Peyer's patch (tissue), 4 donors: Measurements from ENCODE around the gene CACNA2D4.

ENCODE experiments used
- CTCF ChIP-seq, 6 experiments: fragments of 450-650 bp in 4 of 6; fragments of 200-600 bp in 2 of 6; sonication (generic) in 1 of 6; IDR thresholded peaks; one replicate each; pipeline ENCODE4 v1.5.1; 2017 to 2019; ENCODE audit warnings: antibody characterized with exemption in 6 of 6, mild to moderate bottlenecking in 3 of 6, moderate library complexity in 1 of 6
- POLR2A ChIP-seq, 2 donors: fragments of 450-650 bp; IDR thresholded peaks; one replicate each; pipeline ENCODE4 v1.5.1; 2017; ENCODE audit warnings: antibody characterized with exemption in 2 of 2, mild to moderate bottlenecking in 2 of 2, moderate library complexity in 2 of 2

- TF ChIP-seq POLR2A (IDR thresholded peaks at IDR 0.05) (no peak), CTCF (IDR thresholded peaks at IDR 0.05) (no peak)
Observed at GRCh38 chr12:1911598-1912575, 6.6 kb downstream of the CACNA2D4 start.
